Measurements from ENCODE around the gene PCGF2.

Gene PCGF2

DNA sequence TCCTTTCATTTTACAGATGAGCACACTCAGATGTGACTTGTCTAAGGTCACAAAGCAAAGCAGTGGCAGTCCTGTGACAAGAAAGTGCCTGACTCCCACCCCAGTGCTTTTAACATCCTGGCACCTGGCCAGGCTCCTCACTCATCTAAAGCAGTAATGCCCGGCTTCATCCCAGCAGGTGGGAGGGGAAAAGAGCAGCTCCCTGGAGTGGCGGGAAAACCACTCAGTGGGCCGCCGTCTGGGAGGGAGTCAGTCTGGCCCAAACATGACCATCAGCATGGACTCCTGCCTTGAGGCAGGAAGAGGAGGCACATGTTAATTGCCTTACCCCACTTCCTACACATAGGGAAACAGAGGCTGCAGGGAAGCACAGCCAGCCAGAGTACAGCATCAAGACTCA lies 2.6 kb downstream of the PCGF2 start:
- peak overlapping the region; percentile 96 for H3K27ac ChIP-seq (ENCODE audit: extremely low read depth, low read depth, low read length)
- ChIA-PET POLR2A (interaction anchor here (1.0 to 2.1 kb wide), 6 partner anchors 9 to 108 kb away, joined by 3 to 18 read pairs (median 4); partner anchors contain the start of gene RPL23), CTCF (interaction anchor here (0.5 to 4.6 kb wide), 4 partner anchors 10 to 502 kb away, joined by 3 to 47 read pairs (median 6); no protein-coding TSS in a partner anchor)
- H3K36me3 ChIP-seq (ENCODE audit: control insufficient read depth in 2 of 2, insufficient read depth in 1 of 2, low read length in 2 of 2) = peaks cover 0 to 3% of the 10 kb centered on the region in 2 experiments; a peak in 2 of 3 replicates
- peaks cover 43% of the 10 kb centered on the region for H3K4me1 ChIP-seq (ENCODE audit: control insufficient read depth, insufficient read depth, low read length)
- H3K4me3 ChIP-seq (ENCODE audit: low read depth, low read length) = peak overlapping the region; percentile 2; the same call in 1 of the 2 replicates
- no peaks in the 10 kb centered on the region for H3K9me3 ChIP-seq (ENCODE audit: control insufficient read depth, insufficient read depth, low read depth, low read length)
- TF ChIP-seq ZNF350 (tag by site-specific recombination; IDR thresholded peaks at IDR 0.05) (no peak), ZNF18 (tag by site-specific recombination; IDR thresholded peaks at IDR 0.05) (0 out of 2 replicates have a peak, but pooled peaks have one; percentile 40), ZNF366 (tag by site-specific recombination; conservative IDR thresholded peaks at IDR 0.05) (peak; percentile 83), SP2 (tag by site-specific recombination; IDR thresholded peaks at IDR 0.05) (peak; percentile 47), ZFP37 (tag by site-specific recombination; IDR thresholded peaks at IDR 0.05) (no peak), ZNF792 (tag by site-specific recombination; IDR thresholded peaks at IDR 0.05) (no peak), ZNF157 (tag by site-specific recombination; IDR thresholded peaks at IDR 0.05) (no peak), GLI4 (tag by site-specific recombination; IDR thresholded peaks at IDR 0.05) (no peak), REPIN1 (tag by site-specific recombination; IDR thresholded peaks at IDR 0.05; ENCODE audit: low read depth) (no peak), ZNF335 (tag by site-specific recombination; conservative IDR thresholded peaks at IDR 0.05) (no peak), ZBTB8A (tag by site-specific recombination; IDR thresholded peaks at IDR 0.05) (peak; percentile 23), SALL2 (tag by site-specific recombination; IDR thresholded peaks at IDR 0.05; ENCODE audit: borderline replicate concordance) (no peak), REST (tag by site-specific recombination; IDR thresholded peaks at IDR 0.05) (no peak), PRDM6 (tag by site-specific recombination; IDR thresholded peaks at IDR 0.05) (no peak; the same call in 1 of the 2 replicates), AEBP2 (tag by site-specific recombination; IDR thresholded peaks at IDR 0.05; ENCODE audit: borderline replicate concordance) (no peak), ZNF311 (tag by site-specific recombination; IDR thresholded peaks at IDR 0.05; ENCODE audit: borderline replicate concordance) (no peak), ZNF221 (tag by site-specific recombination; IDR thresholded peaks at IDR 0.05; ENCODE audit: borderline replicate concordance) (no peak), ZNF76 (tag by site-specific recombination; IDR thresholded peaks at IDR 0.05; ENCODE audit: borderline replicate concordance, low read depth) (no peak), FEZF1 (tag by site-specific recombination; IDR thresholded peaks at IDR 0.05) (peak; percentile 97)
- TF ChIP-seq, protein P1, sequence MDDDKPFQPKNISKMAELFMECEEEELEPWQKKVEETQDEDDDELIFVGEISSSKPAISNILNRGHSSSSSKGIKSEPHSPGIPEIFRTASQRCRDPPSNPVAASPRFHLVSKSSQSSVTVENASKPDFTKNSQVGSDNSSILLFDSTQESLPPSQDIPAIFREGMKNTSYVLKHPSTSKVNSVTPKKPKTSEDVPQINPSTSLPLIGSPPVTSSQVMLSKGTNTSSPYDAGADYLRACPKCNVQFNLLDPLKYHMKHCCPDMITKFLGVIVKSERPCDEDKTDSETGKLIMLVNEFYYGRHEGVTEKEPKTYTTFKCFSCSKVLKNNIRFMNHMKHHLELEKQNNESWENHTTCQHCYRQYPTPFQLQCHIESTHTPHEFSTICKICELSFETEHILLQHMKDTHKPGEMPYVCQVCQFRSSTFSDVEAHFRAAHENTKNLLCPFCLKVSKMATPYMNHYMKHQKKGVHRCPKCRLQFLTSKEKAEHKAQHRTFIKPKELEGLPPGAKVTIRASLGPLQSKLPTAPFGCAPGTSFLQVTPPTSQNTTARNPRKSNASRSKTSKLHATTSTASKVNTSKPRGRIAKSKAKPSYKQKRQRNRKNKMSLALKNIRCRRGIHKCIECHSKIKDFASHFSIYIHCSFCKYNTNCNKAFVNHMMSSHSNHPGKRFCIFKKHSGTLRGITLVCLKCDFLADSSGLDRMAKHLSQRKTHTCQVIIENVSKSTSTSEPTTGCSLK (tag by site-specific recombination; IDR thresholded peaks at IDR 0.05) = no peak
- TF ChIP-seq, protein P2, sequence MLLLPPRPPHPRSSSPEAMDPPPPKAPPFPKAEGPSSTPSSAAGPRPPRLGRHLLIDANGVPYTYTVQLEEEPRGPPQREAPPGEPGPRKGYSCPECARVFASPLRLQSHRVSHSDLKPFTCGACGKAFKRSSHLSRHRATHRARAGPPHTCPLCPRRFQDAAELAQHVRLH (tag by site-specific recombination; IDR thresholded peaks at IDR 0.05) = no peak
- TF ChIP-seq, protein P3, sequence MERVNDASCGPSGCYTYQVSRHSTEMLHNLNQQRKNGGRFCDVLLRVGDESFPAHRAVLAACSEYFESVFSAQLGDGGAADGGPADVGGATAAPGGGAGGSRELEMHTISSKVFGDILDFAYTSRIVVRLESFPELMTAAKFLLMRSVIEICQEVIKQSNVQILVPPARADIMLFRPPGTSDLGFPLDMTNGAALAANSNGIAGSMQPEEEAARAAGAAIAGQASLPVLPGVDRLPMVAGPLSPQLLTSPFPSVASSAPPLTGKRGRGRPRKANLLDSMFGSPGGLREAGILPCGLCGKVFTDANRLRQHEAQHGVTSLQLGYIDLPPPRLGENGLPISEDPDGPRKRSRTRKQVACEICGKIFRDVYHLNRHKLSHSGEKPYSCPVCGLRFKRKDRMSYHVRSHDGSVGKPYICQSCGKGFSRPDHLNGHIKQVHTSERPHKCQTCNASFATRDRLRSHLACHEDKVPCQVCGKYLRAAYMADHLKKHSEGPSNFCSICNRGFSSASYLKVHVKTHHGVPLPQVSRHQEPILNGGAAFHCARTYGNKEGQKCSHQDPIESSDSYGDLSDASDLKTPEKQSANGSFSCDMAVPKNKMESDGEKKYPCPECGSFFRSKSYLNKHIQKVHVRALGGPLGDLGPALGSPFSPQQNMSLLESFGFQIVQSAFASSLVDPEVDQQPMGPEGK (tag by site-specific recombination; IDR thresholded peaks at IDR 0.05) = 0 out of 2 replicates have a peak, but pooled peaks have one; percentile 45
